ENCODE measurements around the gene MIER1. TPM values are rescaled to one million over a fixed set of nuclear protein-coding genes. Genes with fewer than 3 reads are reported as not detected.

Gene MIER1
- total RNA-seq, 1 donor from 2014 or later, result 43.5 TPM

DNA sequence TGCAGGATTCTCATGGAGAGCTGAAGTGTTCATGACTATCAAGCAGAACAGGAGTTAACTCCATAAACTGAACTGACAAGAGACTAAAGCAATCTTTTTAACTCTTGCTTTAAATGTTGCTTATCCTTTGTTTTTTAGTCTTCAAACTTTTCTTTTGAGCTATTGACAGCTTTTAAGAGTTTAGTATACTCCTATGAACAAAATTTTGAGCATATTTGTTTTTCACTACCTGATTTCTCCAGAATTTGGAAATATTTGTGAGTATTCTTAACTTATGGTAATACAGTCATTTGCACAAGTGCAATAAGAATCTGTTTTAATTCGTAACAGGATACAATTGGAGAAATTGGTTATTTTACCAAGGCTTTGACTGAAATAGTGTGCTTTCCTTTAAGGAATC lies 7.3 kb upstream of the MIER1 start:
- H3K27ac Mint-ChIP-seq, result no peak overlapping the region
- H3K79me2 ChIP-seq (ENCODE audit: low read depth), result peaks cover 20% of the 10 kb centered on the region
- no peak overlapping the region for H3K27ac ChIP-seq
- H3K4me1 ChIP-seq, result no peaks in the 10 kb centered on the region
- peaks cover 5% of the 10 kb centered on the region for H3K36me3 ChIP-seq
- H3K27me3 Mint-ChIP-seq (ENCODE audit: insufficient read depth, low read depth), result no peaks in the 10 kb centered on the region
- H3K4me2 ChIP-seq, result no peak overlapping the region
- no peaks in the 10 kb centered on the region for H4K20me1 ChIP-seq (ENCODE audit: low read depth)
- H3K9me3 Mint-ChIP-seq, result peaks cover 12% of the 10 kb centered on the region
- H3K27me3 ChIP-seq, result no peaks in the 10 kb centered on the region
- H3K4me1 Mint-ChIP-seq, result peaks cover 4% of the 10 kb centered on the region
- no peak overlapping the region for H3K9ac ChIP-seq
- TF ChIP-seq CTCF (IDR thresholded peaks at IDR 0.05) (no peak), EZH2phosphoT487 (IDR thresholded peaks at IDR 0.05) (no peak), EZH2 (IDR thresholded peaks at IDR 0.05) (no peak)
- H3F3A ChIP-seq (ENCODE audit: low read depth), result no peaks in the 10 kb centered on the region
- no peak overlapping the region for H2AFZ ChIP-seq (replicated peaks)
- no peak overlapping the region for H3K4me3 ChIP-seq
- H3K4me3 Mint-ChIP-seq, result no peak overlapping the region
- peaks cover 38% of the 10 kb centered on the region for H3K36me3 Mint-ChIP-seq
- no peak for DNase-seq (ENCODE audit: low spot score)
- no peaks in the 10 kb centered on the region for H3K9me3 ChIP-seq (ENCODE audit: low read depth)

GRCh38 chr1:66919063-66919462 lies 5.7 kb upstream of the MIER1 start:
- Histone ChIP-seq H3K4me1 (peaks cover 10% of the 10 kb centered on the region), H3F3A (ENCODE audit: low read depth) (no peaks in the 10 kb centered on the region), H3K36me3 (peaks cover 5% of the 10 kb centered on the region), H3K27ac (no peak overlapping the region), H3K27me3 (no peaks in the 10 kb centered on the region), H4K20me1 (ENCODE audit: low read depth) (peaks cover 12% of the 10 kb centered on the region), H3K4me2 (no peak overlapping the region), H3K9me3 (ENCODE audit: low read depth) (no peaks in the 10 kb centered on the region), H3K9ac (no peak overlapping the region), H2AFZ (replicated peaks) (no peak overlapping the region), H3K4me3 (no peak overlapping the region), H3K79me2 (ENCODE audit: low read depth) (peaks cover 36% of the 10 kb centered on the region)
- DNase-seq (ENCODE audit: low spot score), result no peak
- no peaks in the 10 kb centered on the region for H3K27me3 Mint-ChIP-seq (ENCODE audit: insufficient read depth, low read depth)
- H3K36me3 Mint-ChIP-seq, result peaks cover 38% of the 10 kb centered on the region
- H3K27ac Mint-ChIP-seq, result no peak overlapping the region
- H3K4me1 Mint-ChIP-seq, result peaks cover 16% of the 10 kb centered on the region
- H3K4me3 Mint-ChIP-seq, result no peak overlapping the region
- H3K9me3 Mint-ChIP-seq, result peaks cover 12% of the 10 kb centered on the region
- TF ChIP-seq EZH2phosphoT487 (IDR thresholded peaks at IDR 0.05), result no peak
- no peak for TF ChIP-seq EZH2 (IDR thresholded peaks at IDR 0.05)
- no peak for TF ChIP-seq CTCF (IDR thresholded peaks at IDR 0.05)

GRCh38 chr1:66919828-66920227 lies 5.0 kb upstream of the MIER1 start:
- peaks cover 16% of the 10 kb centered on the region for H3K4me1 Mint-ChIP-seq
- peaks cover 38% of the 10 kb centered on the region for H3K36me3 Mint-ChIP-seq
- Histone ChIP-seq H3K9ac (no peak overlapping the region), H2AFZ (replicated peaks) (no peak overlapping the region), H3K4me2 (no peak overlapping the region), H3K27me3 (no peaks in the 10 kb centered on the region), H3K27ac (no peak overlapping the region), H3K9me3 (ENCODE audit: low read depth) (no peaks in the 10 kb centered on the region), H3K4me3 (no peak overlapping the region), H3K79me2 (ENCODE audit: low read depth) (peaks cover 41% of the 10 kb centered on the region), H3K4me1 (peaks cover 10% of the 10 kb centered on the region), H3F3A (ENCODE audit: low read depth) (peaks cover under 1% of the 10 kb centered on the region), H3K36me3 (peaks cover 5% of the 10 kb centered on the region), H4K20me1 (ENCODE audit: low read depth) (peaks cover 16% of the 10 kb centered on the region)
- peaks cover 12% of the 10 kb centered on the region for H3K9me3 Mint-ChIP-seq
- no peak overlapping the region for H3K27ac Mint-ChIP-seq
- no peaks in the 10 kb centered on the region for H3K27me3 Mint-ChIP-seq (ENCODE audit: insufficient read depth, low read depth)
- TF ChIP-seq CTCF (IDR thresholded peaks at IDR 0.05) (no peak), EZH2 (IDR thresholded peaks at IDR 0.05) (no peak)
- DNase-seq (ENCODE audit: low spot score), result no peak
- H3K4me3 Mint-ChIP-seq, result no peak overlapping the region

Measured in neural progenitor cell (in vitro differentiated cells).